CD4-positive, alpha-beta T cell treated with Interleukin-1 beta for 1 hour (primary cell): Measurements from ENCODE around the gene A3GALT2.

Experiments
- DNase-seq, 2 donors: peaks; one replicate each; pipeline ENCODE4 v3.0.0-alpha.2; 2020 to 2022

Gene A3GALT2

GRCh38 chr1:33331444-33332356 is 10.8 kb upstream of the A3GALT2 start:
- DNase-seq: no peak

- DNase-seq: no peak
These were observed 10.0 kb upstream of the A3GALT2 start for GRCh38 chr1:33330906-33331305.

DNA sequence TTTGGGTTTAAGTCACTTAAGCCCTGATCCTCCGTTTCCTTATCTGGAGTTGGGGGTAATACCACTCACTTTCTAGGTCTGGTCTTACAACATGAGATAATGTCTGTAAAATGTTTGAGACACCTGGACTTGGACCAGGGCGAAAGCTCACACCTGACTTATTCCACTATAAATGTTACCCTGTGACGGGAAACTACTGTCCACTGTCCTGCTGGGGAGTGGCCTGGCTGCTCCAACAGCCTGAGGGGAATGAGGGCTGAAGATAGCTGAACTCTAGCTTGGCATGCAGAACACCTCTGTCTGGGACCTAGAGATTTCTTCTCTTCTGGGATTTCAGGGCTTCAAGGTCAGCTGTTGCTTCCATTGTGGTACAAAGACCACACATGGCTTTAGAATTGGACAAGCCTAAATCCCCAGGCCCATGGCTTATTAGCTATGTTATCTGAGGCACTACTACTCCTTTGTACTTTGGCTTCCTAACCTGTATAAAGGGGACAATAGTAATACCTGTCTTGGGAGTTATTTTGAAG is 9.5 kb upstream of the A3GALT2 start:
- no peak for DNase-seq

GRCh38 chr1:33329600-33330305 is 8.9 kb upstream of the A3GALT2 start:
- no peak for DNase-seq

GRCh38 chr1:33328817-33329216 is 7.9 kb upstream of the A3GALT2 start:
- DNase-seq: no peak

DNA sequence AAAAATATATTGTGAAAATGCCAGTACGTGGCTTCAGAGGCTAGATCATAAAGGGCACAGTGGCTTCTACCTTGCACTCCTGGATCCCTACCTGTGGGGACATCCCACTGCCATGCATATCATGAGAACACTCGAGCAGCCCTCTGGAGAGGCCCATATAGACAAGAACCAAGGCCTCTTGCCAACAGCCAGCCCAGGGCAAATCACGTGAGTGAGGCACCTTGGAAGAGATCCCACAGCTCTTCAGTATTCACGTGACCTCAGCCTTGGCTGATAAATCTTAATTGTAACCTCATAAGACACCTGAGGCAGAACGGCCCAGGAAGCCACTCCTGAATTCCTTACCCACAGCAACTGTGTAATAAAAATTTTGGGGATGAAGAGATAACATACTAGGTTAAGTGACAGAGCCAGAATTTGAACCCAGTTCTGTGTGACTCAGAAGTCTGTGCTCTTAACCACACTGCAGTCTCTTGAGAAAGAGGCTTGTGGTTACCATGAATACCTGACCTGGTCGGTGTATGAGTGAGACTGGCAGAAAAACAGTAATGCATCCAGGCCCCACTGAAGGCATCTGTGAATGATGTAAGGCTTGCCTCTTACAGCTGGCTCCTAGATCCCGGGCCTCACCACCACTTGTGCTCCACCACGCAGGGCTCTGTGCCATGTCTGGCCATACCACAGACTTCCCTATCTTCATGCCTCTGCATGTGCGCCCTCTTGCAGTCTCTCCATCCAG is 6.9 kb upstream of the A3GALT2 start:
- DNase-seq: no peak

- no peak for DNase-seq
These were observed 5.9 kb upstream of the A3GALT2 start for GRCh38 chr1:33326785-33327184.

- DNase-seq: no peak
These were observed 4.0 kb upstream of the A3GALT2 start for GRCh38 chr1:33324677-33325575.

DNA sequence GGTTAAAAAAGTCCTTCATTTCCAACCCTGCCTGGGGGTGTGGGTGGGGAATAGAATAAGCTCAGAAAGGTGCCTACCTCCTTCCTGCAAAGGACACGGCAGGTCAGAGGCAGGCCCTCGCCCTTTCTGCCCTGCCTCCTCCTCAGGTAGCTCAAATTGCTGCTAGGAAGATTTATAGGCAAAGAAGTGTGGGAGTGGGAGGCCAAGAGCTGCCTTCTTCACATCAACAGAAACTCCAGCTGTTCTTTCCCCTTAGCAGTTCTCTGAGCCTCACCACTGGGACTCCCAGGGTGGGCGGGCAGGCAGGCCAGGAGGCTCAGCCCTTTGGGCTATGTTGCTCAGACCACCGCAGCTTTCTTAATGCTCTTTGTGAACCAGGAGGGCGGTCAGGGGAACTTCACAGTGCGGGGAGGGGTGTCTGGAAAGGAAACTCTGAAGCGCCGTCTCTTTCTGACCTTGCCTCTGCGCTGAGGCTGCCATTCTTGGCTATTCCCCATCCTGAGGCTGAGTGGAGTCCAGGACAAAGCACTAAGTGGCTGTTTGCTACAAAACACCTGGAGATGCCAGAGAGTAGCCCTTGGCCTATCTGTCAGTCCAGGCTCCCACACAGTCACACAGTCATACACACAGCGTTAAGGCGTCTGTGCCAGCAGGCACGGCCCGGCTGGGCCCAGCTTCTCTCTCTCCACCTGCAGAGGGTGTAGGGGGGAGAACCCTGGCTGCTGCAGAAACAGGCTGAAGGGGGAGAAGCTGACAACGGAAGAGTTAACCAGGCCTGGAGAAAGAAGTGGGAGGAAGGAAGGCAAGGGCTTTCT is 3.0 kb upstream of the A3GALT2 start:
- no peak for DNase-seq

GRCh38 chr1:33322870-33323585 is 2.1 kb upstream of the A3GALT2 start:
- no peak for DNase-seq

- DNase-seq: no peak
These were observed 1.2 kb upstream of the A3GALT2 start for GRCh38 chr1:33322109-33322508.

GRCh38 chr1:33321178-33321577 is 280 bp upstream of the A3GALT2 start:
- no peak for DNase-seq

GRCh38 chr1:33319949-33320618 is 814 bp downstream of the A3GALT2 start:
- no peak for DNase-seq

- no peak for DNase-seq
These were observed 1.5 kb downstream of the A3GALT2 start for GRCh38 chr1:33319186-33319948.

GRCh38 chr1:33317946-33318345 is 3.0 kb downstream of the A3GALT2 start:
- DNase-seq: no peak

- no peak for DNase-seq
These were observed 3.5 kb downstream of the A3GALT2 start for GRCh38 chr1:33317354-33317753.

GRCh38 chr1:33316601-33317000 is 4.3 kb downstream of the A3GALT2 start:
- DNase-seq: no peak

GRCh38 chr1:33314416-33314815 is 6.5 kb downstream of the A3GALT2 start:
- no peak for DNase-seq

- no peak for DNase-seq
These were observed 8.5 kb downstream of the A3GALT2 start for GRCh38 chr1:33312413-33312749.
